IgD-negative memory B cell (primary cell): ENCODE data around the gene WDR12. TPM values are rescaled to one million over a fixed set of nuclear protein-coding genes. Genes with fewer than 3 reads are reported as not detected.
"Not testable (repeated sequence)": the region's sequence is repeated elsewhere in the genome, so short reads cannot be mapped to it uniquely, and the experiment has no call there.

Experiments
- H3K27ac Mint-ChIP-seq, 3 donors: one replicate each; pipeline ENCODE4 v1.8.0; 2020 to 2022; ENCODE audit warnings: mild to moderate bottlenecking in 3 of 3, mixed read lengths in 3 of 3, moderate library complexity in 1 of 3
- H3K27me3 Mint-ChIP-seq: one replicate; pipeline ENCODE4 v1.8.0; 2021; ENCODE audit warnings: mixed read lengths
- H3K36me3 Mint-ChIP-seq: one replicate; pipeline ENCODE4 v1.8.0; 2020; ENCODE audit warnings: mild to moderate bottlenecking, mixed read lengths
- H3K4me1 Mint-ChIP-seq, 3 donors: one replicate each; pipeline ENCODE4 v1.8.0; 2020 to 2022; ENCODE audit warnings: mixed read lengths in 3 of 3, mild to moderate bottlenecking in 1 of 3
- H3K4me3 Mint-ChIP-seq, 4 donors: one replicate each; pipeline ENCODE4 v1.8.0; 2020 to 2022; ENCODE audit warnings: mild to moderate bottlenecking in 4 of 4, mixed read lengths in 4 of 4, moderate library complexity in 3 of 4
- H3K9me3 Mint-ChIP-seq, 3 donors: one replicate each; pipeline ENCODE4 v1.8.0; 2020 to 2021; ENCODE audit warnings: mixed read lengths in 3 of 3, mild to moderate bottlenecking in 1 of 3
- polyA plus RNA-seq: library from polyadenylated mRNA; unstranded; fragments of 300-500 nt; fragmentation: Illumina TruSeq; gene quantifications from one replicate; pipeline ENCODE4 v1.2.3, GENCODE V29; 2021

The WDR12 gene
- polyA plus RNA-seq = 16.6 TPM

DNA sequence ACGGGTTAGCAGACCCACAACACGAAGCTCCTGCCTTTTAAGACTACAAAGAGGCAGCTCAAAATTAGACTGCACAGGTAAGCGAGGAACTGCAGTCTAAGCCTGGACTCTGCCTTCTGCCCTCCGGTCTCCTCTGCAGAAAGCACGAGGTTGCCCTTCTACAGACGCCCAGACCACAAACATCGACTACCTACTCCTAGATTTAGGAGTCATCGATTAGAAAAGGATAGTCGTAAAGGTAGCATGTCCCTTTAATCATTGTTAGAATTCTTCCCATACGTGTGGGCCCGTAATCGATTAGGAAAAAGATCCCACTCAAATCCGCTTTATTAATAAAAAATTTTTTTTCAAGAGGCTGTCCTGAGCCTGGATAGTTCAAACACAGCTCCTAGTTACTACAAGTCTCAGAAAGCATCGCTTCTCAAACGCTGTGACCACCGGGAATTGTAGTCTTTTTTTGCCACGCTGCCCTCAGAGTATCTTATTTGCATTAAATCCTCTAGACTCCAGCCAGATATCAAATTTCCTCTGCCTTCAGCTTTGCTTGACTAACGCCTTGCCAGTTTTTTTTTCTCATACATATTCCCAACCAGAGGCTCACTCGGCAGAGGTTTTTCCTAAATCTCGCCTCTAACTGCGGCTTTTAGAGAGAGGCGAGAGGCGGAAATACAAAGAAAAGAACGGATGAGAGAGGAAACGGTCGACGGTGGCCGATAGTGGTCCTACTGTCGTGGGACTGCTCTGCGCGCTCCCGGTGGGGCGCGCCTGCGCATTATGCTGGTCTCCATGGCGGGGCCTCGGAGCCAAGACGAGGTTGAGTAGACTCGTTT, at the start of gene WDR12, which contains the start of gene CARF:
Gene WDR12 (minus strand): TSS at position 162 of the 830 bp plus-strand sequence. CDS start 197 bp downstream, outside the sequence.
Gene CARF (plus strand): TSS at position 764 of the 830 bp plus-strand sequence. CDS start 29,628 bp downstream, outside the sequence.
- Mint-ChIP-seq H3K9me3 (no peaks in the 10 kb centered on the region), H3K4me1 (peaks cover 9 to 26% (median 17%) of the 10 kb centered on the region in 3 donors), H3K27ac (peak within 1 kb of the TSS; percentile 93 to 99 (median 96)), H3K4me3 (peak within 1 kb of the TSS; percentile 96 to 99 (median 98)), H3K27me3 (no peaks in the 10 kb centered on the region), H3K36me3 (no peaks in the 10 kb centered on the region)

DNA sequence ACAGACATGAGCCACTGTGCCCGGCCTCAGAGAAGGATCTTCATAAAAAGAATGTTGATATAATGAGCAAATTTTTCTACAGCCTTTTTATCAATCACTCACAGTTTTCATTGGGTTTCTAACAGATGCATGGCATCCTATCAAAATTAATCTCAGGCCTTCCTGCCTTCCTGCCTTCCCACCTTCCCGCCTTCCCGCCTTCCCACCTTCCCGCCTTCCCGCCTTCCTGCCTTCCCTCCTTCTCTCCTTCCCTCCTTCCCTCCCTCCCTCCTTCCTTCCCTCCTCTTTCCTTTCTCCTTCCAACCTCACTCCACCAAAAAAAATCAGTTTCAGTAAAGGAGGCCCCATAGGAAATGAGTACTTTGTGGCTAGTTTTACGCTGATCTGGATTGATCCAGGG, 49.1 kb upstream of the WDR12 start:
- no peaks in the 10 kb centered on the region for H3K27me3 Mint-ChIP-seq
- H3K4me1 Mint-ChIP-seq = no peaks in the 10 kb centered on the region

DNA sequence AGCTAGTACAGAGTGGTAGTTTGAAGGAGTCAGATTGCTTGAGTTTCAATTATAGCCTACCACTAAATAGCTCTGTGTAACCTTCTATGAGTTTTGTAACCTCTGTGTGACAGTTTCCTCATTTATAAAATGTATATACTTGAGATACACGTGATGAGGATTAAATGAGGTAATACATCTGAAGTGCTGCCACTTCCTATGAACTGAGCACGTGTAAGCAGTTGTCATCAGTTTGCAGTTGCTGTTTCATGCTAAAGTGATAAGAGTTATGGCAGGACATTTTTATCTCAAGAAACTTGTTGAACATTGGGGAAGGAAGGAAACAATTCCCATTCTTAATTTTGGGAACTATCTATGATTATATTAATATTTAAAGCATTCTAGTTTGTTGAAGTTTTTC, 39.1 kb upstream of the WDR12 start:
- H3K27ac Mint-ChIP-seq = no peak overlapping the region
- H3K4me3 Mint-ChIP-seq = no peak overlapping the region
- peaks cover 0 to 12% (median under 1%) of the 10 kb centered on the region in 3 donors for H3K9me3 Mint-ChIP-seq
- peaks cover 22% of the 10 kb centered on the region for H3K36me3 Mint-ChIP-seq
- H3K27me3 Mint-ChIP-seq = no peaks in the 10 kb centered on the region
- peaks cover 0 to 4% (median 0%) of the 10 kb centered on the region in 3 donors for H3K4me1 Mint-ChIP-seq

More for the DNA sequence above, 49.1 kb upstream of the WDR12 start:
- H3K27ac Mint-ChIP-seq = no peak overlapping the region
- peaks cover 8% of the 10 kb centered on the region for H3K36me3 Mint-ChIP-seq
- no peaks in the 10 kb centered on the region for H3K9me3 Mint-ChIP-seq
- H3K4me3 Mint-ChIP-seq = no peak overlapping the region

DNA sequence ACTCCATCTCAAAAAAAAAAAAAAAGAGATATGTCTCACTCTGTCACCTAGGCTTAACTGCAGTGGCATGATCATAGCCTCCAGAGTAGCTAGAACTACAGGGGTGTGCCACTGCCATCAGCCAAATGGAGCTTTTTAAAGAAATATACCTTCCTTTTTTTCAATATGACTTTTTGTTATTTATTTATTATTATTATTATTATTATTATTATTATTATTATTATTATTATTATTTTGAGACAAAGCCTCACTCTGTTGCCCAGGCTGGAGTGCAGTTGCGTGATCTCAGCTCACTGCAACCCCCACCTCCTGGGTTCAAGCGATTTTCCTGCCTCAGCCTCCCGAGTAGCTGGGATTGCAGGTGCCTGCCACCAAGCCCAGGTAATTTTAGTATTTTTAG, 37.9 kb upstream of the WDR12 start:
- not testable (repeated sequence) for H3K4me1 Mint-ChIP-seq, H3K4me3 Mint-ChIP-seq, H3K27me3 Mint-ChIP-seq, H3K27ac Mint-ChIP-seq
- H3K9me3 Mint-ChIP-seq = peaks cover 0 to 16% (median 4%) of the 10 kb centered on the region in 3 donors
- H3K36me3 Mint-ChIP-seq = peaks cover 32% of the 10 kb centered on the region

DNA sequence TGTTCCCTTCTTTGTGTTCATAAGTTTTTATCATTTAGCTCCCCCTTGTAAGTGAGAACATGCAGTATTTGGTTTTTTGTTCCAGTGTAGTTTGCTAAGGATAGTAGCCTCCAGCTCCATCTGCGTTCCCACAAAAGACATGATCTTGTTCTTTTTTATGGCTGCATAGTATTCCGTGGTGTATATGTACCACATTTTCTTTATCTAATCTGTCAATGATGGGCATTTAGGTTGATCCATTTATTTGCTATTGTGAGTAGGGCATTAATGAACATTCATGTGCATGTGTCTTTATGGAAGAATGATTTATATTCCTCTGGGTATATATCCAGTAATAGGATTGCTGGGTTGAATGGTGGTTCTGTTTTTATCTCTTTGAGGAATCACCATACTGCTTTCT, 34.0 kb upstream of the WDR12 start:
- H3K4me1 Mint-ChIP-seq = peaks cover 0 to 4% (median 0%) of the 10 kb centered on the region in 3 donors
- peaks cover 0 to 16% (median 4%) of the 10 kb centered on the region in 3 donors for H3K9me3 Mint-ChIP-seq
- H3K27ac Mint-ChIP-seq = no peak overlapping the region
- H3K4me3 Mint-ChIP-seq = no peak overlapping the region
- peaks cover 31% of the 10 kb centered on the region for H3K36me3 Mint-ChIP-seq
- H3K27me3 Mint-ChIP-seq = no peaks in the 10 kb centered on the region

DNA sequence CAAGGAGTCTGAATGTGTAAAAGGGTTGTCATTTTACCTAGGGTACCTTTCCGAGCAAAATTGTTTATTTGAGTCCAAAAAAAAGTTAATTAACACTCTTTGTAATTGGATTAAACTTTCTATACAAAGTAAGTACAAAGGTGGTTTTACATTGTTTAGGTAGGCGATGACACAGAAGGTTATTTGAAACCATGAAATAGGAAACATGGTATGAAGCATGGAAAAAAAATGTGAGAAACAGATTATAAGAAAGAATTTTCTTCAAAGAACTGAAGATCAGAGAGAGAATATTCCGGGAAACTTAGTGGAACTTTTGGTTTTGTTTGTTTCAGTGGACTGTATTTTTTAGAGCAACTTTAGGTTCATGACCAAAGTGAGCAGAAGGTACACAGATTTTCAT, 33.3 kb upstream of the WDR12 start:
- no peaks in the 10 kb centered on the region for H3K27me3 Mint-ChIP-seq
- peaks cover 31% of the 10 kb centered on the region for H3K36me3 Mint-ChIP-seq
- H3K4me3 Mint-ChIP-seq = no peak overlapping the region
- H3K27ac Mint-ChIP-seq = no peak overlapping the region
- H3K4me1 Mint-ChIP-seq = peaks cover 0 to 4% (median 0%) of the 10 kb centered on the region in 3 donors
- peaks cover 0 to 16% (median 4%) of the 10 kb centered on the region in 3 donors for H3K9me3 Mint-ChIP-seq

DNA sequence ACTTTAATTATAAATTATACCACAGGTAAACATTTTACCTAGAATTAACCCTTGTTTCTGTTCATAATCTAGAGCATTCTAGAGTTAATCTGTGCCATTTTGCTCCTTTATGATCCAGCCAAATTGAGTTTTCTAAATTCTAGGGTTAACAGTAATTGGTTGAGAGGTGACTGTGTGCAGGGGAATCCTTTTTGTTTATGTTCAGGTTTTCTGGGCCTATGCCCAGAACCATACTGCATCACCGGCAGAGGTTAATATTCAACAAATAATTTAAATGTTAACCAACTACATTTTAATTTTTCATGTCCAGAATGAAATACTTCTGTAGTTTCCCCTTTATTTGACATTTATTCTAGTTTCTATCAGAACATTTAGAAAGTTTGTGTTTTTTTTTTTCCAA, 32.9 kb upstream of the WDR12 start:
- Mint-ChIP-seq H3K27me3 (no peaks in the 10 kb centered on the region), H3K4me1 (peaks cover 0 to 4% (median 0%) of the 10 kb centered on the region in 3 donors), H3K9me3 (peaks cover 0 to 16% (median 4%) of the 10 kb centered on the region in 3 donors), H3K27ac (no peak overlapping the region), H3K36me3 (peaks cover 31% of the 10 kb centered on the region), H3K4me3 (no peak overlapping the region)

DNA sequence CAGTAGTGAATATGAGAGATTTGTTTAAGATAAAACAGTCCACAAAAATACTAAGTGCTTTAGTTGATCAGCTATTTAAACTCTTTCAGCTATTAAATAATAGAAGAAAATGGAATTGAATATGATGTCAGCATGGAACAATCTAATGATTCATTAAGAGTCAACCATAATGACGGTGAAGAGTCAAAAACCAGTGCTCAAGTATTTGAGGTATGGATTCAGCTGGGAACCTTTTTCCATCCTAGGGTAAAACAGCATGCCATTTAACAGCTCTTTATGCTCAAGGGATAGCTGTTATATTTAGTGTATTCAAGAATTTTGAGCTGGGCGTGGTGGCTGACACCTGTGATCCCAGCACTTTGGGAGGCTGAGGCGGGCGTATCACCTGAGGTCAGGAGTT, 30.3 kb upstream of the WDR12 start:
- no peak overlapping the region for H3K27ac Mint-ChIP-seq
- peaks cover 0 to 3% (median 0%) of the 10 kb centered on the region in 3 donors for H3K4me1 Mint-ChIP-seq
- peaks cover 28% of the 10 kb centered on the region for H3K36me3 Mint-ChIP-seq
- no peak overlapping the region for H3K4me3 Mint-ChIP-seq
- peaks cover 0 to 7% (median 4%) of the 10 kb centered on the region in 3 donors for H3K9me3 Mint-ChIP-seq
- H3K27me3 Mint-ChIP-seq = no peaks in the 10 kb centered on the region

DNA sequence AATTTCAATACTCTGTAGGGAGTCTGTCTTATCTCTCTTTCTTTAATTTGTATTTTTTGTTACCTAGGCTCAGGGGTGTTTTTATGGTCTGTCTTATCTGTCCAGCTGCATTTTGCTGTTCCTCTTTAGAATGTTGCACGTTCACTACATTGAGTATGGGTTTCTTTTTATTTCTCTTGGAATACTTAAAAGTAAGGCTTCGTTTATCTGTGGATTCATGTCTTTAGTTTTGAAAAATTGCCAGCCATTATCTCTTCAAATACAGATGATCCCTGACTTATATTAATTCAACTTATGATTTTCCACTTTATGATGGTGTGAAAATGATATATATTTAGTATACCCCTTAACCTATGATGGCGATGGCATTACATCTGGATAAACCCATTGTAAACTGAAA, 27.5 kb upstream of the WDR12 start:
- peaks cover 0 to 3% (median 0%) of the 10 kb centered on the region in 3 donors for H3K4me1 Mint-ChIP-seq
- no peaks in the 10 kb centered on the region for H3K27me3 Mint-ChIP-seq
- no peak overlapping the region for H3K27ac Mint-ChIP-seq

DNA sequence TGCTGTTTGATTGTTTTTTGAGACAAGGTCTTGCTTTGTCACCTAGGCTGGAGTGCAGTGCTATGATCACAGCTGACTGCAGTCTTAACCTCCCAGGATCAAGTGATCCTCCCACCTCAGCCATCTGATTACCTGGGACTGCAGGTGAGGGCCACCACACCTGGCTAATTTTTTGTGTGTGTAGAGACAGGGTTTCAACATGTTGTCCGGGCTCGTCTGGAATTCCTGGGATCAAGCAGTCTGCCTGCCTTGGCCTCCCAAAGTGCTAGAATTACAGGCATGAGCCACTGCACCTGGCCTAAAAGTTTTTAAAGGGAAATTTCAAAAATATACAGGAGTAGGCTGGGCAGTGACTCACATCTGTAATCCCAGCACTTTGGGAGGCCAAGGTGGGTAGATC, 23.0 kb upstream of the WDR12 start:
- H3K36me3 Mint-ChIP-seq = peaks cover 19% of the 10 kb centered on the region

More for the DNA sequence above, 27.5 kb upstream of the WDR12 start:
- peaks cover 15% of the 10 kb centered on the region for H3K36me3 Mint-ChIP-seq
- H3K4me3 Mint-ChIP-seq = no peak overlapping the region
- H3K9me3 Mint-ChIP-seq = no peaks in the 10 kb centered on the region

DNA sequence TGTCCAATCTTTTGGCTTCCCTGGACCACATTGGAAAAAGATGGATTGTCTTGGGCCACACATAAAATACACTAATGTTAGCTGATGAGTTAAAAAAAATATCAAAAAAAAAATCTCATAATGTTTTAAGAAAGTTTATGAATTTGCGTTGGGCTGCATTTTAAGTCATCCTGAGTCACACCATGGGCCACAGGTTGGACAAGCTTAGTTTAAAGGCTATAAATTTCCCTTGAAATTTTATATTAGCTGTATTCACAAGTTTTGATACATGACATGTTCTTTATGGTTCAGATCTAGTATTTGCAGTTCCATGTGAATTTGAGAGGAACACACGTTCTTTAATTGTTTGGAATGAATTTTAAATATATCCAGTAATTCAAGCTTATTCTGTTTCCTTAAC, 22.5 kb upstream of the WDR12 start:
- no peaks in the 10 kb centered on the region for H3K9me3 Mint-ChIP-seq
- H3K36me3 Mint-ChIP-seq = peaks cover 21% of the 10 kb centered on the region
- no peaks in the 10 kb centered on the region for H3K27me3 Mint-ChIP-seq
- H3K4me1 Mint-ChIP-seq = peaks cover 0 to 5% (median 0%) of the 10 kb centered on the region in 3 donors
- no peak overlapping the region for H3K27ac Mint-ChIP-seq
- H3K4me3 Mint-ChIP-seq = no peak overlapping the region

More for the DNA sequence above, 23.0 kb upstream of the WDR12 start:
- no peak overlapping the region for H3K27ac Mint-ChIP-seq
- H3K9me3 Mint-ChIP-seq = no peaks in the 10 kb centered on the region
- no peaks in the 10 kb centered on the region for H3K27me3 Mint-ChIP-seq
- H3K4me1 Mint-ChIP-seq = peaks cover 0 to 5% (median 0%) of the 10 kb centered on the region in 3 donors
- no peak overlapping the region for H3K4me3 Mint-ChIP-seq

DNA sequence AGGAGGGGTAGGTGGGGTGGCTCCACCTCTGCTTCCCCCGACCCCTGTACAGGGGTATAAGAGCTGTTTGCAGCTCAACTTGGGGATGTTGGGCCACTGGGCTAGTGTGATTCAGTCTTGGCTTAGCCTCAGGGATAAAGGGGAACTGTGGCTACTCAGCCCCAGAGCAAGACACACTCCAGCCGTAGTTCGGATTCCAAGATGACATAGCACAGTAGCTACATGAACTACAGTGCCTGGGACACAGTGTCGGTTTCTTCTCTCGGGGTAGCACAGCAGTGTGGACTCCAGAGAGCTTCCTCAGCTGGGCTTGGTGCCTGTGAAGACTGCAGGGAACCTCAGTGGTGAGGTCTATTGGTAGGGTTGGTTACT, 21.7 kb upstream of the WDR12 start:
- Mint-ChIP-seq H3K27ac (no peak overlapping the region), H3K27me3 (no peaks in the 10 kb centered on the region), H3K9me3 (no peaks in the 10 kb centered on the region), H3K4me1 (peaks cover 0 to 3% (median 0%) of the 10 kb centered on the region in 3 donors), H3K4me3 (no peak overlapping the region), H3K36me3 (peaks cover 21% of the 10 kb centered on the region)

DNA sequence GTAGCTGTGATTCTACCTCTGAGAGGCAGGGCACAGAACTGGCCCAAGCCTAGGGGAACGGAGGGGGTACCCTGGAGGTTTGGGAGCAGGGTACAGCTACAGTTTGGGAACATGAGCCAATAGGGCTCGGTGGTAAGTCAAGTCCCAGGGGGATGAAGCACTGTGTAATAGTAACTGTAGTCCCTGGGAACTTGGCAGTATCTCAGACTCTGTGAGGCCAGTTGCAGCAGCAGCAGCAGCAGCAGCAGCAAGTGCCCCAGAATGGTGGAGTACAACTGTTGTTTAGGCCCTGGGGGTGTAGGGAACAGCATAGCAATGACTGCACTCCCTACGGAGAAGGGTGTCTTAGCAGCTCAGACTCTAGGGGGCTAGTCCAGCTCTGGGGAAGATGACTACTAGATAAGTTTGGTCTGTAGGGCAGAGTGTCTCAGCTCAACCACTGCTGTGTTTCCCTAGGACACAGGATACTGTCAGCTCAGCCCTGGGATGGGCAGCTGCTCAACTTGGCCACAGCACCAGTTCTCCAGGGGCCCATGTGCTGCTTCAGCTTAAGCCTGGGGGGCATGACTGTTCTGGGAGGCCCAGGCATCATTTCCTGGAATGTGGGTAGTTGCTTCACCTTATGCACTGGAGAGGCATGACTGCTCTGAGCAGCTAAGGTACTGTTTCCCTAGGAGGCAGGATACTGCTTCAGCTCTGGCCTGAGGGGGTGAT, 21.1 kb upstream of the WDR12 start:
- peaks cover 23% of the 10 kb centered on the region for H3K36me3 Mint-ChIP-seq

DNA sequence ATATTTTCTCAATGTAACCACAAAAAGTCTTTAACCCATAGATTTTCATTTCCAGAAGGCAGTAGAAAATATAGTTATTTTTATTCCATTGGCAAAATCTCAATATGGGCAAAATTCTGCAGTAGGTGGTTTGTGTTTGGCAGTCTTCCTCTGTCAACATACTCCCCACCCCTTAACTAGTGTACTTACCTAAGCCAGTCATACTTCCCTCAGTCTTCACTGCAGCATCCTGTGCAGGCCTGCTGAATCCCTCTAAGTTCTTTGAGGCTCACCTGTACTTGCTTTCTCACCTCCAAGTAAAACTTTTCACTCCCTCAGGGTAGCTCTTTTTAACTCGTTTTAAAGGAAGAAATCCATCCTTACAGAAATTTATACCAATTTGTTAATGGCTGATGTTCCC, 7.4 kb upstream of the WDR12 start:
- no peak overlapping the region for H3K27ac Mint-ChIP-seq
- H3K36me3 Mint-ChIP-seq = peaks cover 3% of the 10 kb centered on the region
- H3K4me3 Mint-ChIP-seq = no peak overlapping the region
- no peaks in the 10 kb centered on the region for H3K9me3 Mint-ChIP-seq
- H3K4me1 Mint-ChIP-seq = peaks cover 0 to 2% (median 0%) of the 10 kb centered on the region in 3 donors
- no peaks in the 10 kb centered on the region for H3K27me3 Mint-ChIP-seq

More for the DNA sequence above, 21.1 kb upstream of the WDR12 start:
- Mint-ChIP-seq H3K4me1 (peaks cover 0 to 3% (median 0%) of the 10 kb centered on the region in 3 donors), H3K27me3 (no peaks in the 10 kb centered on the region), H3K9me3 (no peaks in the 10 kb centered on the region), H3K4me3 (no peak overlapping the region), H3K27ac (no peak overlapping the region)
